Fibroblast of lung (primary cell): ENCODE data around the gene LRRC10B. TPM values are rescaled to one million over a fixed set of nuclear protein-coding genes. Genes with fewer than 3 reads are reported as not detected.
A peak's percentile ranks its signal among the peaks of the same experiment; 100 is the strongest.
"Not testable (repeated sequence)": the region's sequence is repeated elsewhere in the genome, so short reads cannot be mapped to it uniquely, and the experiment has no call there.

Experiments used
- DNase-seq, 2 donors: peaks; one replicate each; pipeline versions ENCODE4 v3.0.0 to v3.0.0-alpha.2; 2010; ENCODE audit warnings: low read depth in 2 of 2
- H2AFZ ChIP-seq: 2 replicates; pipeline ENCODE4 v1.5.1; 2012; ENCODE audit warnings: low read length, control low read depth, inconsistent platforms
- H3K27ac ChIP-seq: 2 replicates; pipeline ENCODE4 v1.5.1; 2011; ENCODE audit warnings: low read length, control low read depth; ENCODE audit not compliant: insufficient read depth
- H3K27me3 ChIP-seq: 2 replicates; pipeline ENCODE4 v1.5.1; 2011; ENCODE audit warnings: mild to moderate bottlenecking, low read length; ENCODE audit not compliant: control insufficient read depth, insufficient read depth
- H3K36me3 ChIP-seq: 2 replicates; pipeline ENCODE4 v1.5.1; 2011; ENCODE audit warnings: low read length; ENCODE audit not compliant: control insufficient read depth, insufficient read depth
- H3K4me1 ChIP-seq: 2 replicates; pipeline ENCODE4 v1.5.1; 2011; ENCODE audit warnings: low read length; ENCODE audit not compliant: control insufficient read depth, insufficient read depth; ENCODE audit errors: extremely low read depth
- H3K4me2 ChIP-seq: 2 replicates; pipeline ENCODE4 v1.5.1; 2011; ENCODE audit warnings: low read length, control low read depth; ENCODE audit not compliant: insufficient read depth; ENCODE audit errors: extremely low read depth
- H3K4me3 ChIP-seq, 4 experiments: fragments of 200-600 bp in 1 of 4; sonication (generic) in 1 of 4; replicated peaks in 1 of 4; 2 replicates each; pipeline ENCODE4 v1.5.1; 2011 to 2016; ENCODE audit warnings: low read length in 4 of 4, low read depth in 3 of 4, mild to moderate bottlenecking in 3 of 4, control low read depth in 2 of 4, inconsistent platforms in 1 of 4, mixed read lengths in 1 of 4; ENCODE audit not compliant: insufficient read depth in 1 of 4; ENCODE audit errors: control extremely low read depth in 1 of 4
- H3K79me2 ChIP-seq: 2 replicates; pipeline ENCODE4 v1.5.1; 2012; ENCODE audit warnings: mild to moderate bottlenecking, low read length, inconsistent platforms; ENCODE audit not compliant: control insufficient read depth, insufficient read depth
- H3K9ac ChIP-seq: 2 replicates; pipeline ENCODE4 v1.5.1; 2011; ENCODE audit warnings: mild to moderate bottlenecking, low read length, control low read depth; ENCODE audit not compliant: insufficient read depth
- H3K9me3 ChIP-seq: 2 replicates; pipeline ENCODE4 v1.5.1; 2012; ENCODE audit warnings: low read depth, low read length; ENCODE audit not compliant: control insufficient read depth, insufficient read depth
- H4K20me1 ChIP-seq: 2 replicates; pipeline ENCODE4 v1.5.1; 2011; ENCODE audit warnings: low read length; ENCODE audit not compliant: control insufficient read depth, insufficient read depth; ENCODE audit errors: extremely low read depth
- EZH2 ChIP-seq: IDR thresholded peaks from 2 replicates; pipeline ENCODE4 v1.5.1; 2012; ENCODE audit warnings: low read length, control low read depth, mild to moderate bottlenecking; ENCODE audit errors: missing control alignments
- polyA minus RNA-seq: library from RNA; depleted of rRNA, polyadenylated mRNA; stranded (reverse); fragments of >200 nt; gene quantifications from 2 replicates; pipeline ENCODE4 v1.2.3, GENCODE V29; 2011; ENCODE audit warnings: low replicate concordance
- polyA plus RNA-seq, 2 donors: library from polyadenylated mRNA; depleted of rRNA in 1 of 2; stranded (reverse) in 1 of 2; unstranded in 1 of 2; fragments of >200 nt; gene quantifications; 2 replicates each; pipeline ENCODE4 v1.2.1, GENCODE V29; 2011 to 2012; ENCODE audit warnings: missing spikeins in 1 of 2
- total RNA-seq: library from RNA; depleted of rRNA; stranded (reverse); fragments of >200 nt; gene quantifications from 2 replicates; pipeline ENCODE4 v1.2.1, GENCODE V29; 2014
- TF ChIP-seq, protein P1 (sequence below), 2 donors: IDR thresholded peaks in 1 of 2; conservative IDR thresholded peaks in 1 of 2; 1 replicate in 1 of 2; 2 replicates in 1 of 2; pipeline ENCODE4 v1.5.1; 2011 to 2012; ENCODE audit warnings: low read length in 2 of 2, control low read depth in 1 of 2, inconsistent platforms in 1 of 2, low read depth in 1 of 2, mild to moderate bottlenecking in 1 of 2

LRRC10B gene
- under 0.01 and 0.17 TPM in 2 replicates for total RNA-seq
- polyA plus RNA-seq, result 0.02 TPM in 1 of 2 replicates, not detected in the other
- polyA plus RNA-seq (2012), result not detected in 2 replicates
- not detected in 2 replicates for polyA minus RNA-seq

DNA sequence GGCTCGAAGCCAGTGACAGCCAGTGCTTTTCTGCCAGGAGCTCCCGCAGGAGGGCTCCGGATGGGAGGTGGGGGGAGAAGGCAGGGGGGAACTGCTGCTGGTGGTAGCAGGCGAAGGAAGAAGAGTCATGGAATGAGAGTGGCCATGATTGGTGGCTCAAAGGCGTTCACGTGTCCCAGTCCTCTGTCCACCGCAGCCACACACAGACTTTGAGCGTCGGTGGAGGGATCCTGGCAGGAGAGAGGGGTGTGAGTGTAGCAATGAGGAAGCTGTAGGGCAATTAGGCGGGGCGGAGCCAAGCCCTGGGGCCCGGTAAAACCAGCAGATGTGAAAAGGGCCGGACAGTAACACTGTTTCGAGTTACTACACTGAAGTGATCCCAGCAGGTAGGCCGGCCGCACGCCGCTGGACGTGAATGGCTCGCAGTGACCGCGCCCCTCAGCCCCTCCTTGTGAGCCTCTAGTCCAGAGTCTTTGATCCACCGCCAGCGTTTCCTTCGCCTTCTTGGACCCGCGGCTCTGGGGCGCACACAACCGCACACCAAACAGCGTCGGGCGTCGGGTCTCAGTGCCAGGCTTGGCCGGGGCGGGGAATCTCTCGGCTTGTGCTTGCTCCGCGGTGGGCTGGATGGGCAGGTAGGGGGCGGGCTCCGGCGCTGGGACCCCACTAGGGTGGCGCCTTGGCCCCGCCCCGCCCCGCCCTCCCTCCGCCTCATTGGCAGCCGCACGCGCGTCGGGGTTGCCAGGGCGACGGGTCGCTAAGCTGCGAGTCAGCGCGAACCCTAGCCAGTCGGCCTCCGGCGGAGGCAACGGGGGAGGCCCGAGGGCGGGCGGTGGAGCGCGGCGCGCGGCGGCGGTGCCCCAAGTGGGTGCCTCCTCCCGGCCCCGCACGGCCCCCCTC lies at the start of gene LRRC10B:
LRRC10B (plus strand) TSS at position 788 of the 900 bp plus-strand sequence. CDS start 250 bp downstream, outside the sequence.
- TF ChIP-seq, protein P1, sequence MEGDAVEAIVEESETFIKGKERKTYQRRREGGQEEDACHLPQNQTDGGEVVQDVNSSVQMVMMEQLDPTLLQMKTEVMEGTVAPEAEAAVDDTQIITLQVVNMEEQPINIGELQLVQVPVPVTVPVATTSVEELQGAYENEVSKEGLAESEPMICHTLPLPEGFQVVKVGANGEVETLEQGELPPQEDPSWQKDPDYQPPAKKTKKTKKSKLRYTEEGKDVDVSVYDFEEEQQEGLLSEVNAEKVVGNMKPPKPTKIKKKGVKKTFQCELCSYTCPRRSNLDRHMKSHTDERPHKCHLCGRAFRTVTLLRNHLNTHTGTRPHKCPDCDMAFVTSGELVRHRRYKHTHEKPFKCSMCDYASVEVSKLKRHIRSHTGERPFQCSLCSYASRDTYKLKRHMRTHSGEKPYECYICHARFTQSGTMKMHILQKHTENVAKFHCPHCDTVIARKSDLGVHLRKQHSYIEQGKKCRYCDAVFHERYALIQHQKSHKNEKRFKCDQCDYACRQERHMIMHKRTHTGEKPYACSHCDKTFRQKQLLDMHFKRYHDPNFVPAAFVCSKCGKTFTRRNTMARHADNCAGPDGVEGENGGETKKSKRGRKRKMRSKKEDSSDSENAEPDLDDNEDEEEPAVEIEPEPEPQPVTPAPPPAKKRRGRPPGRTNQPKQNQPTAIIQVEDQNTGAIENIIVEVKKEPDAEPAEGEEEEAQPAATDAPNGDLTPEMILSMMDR (conservative IDR thresholded peaks at IDR 0.05 in 1 of 2, IDR thresholded peaks at IDR 0.05 in 1 of 2; ENCODE audit: low read depth in 1 of 2, low read length in 2 of 2), result no peak
- peak; percentile 93 for TF ChIP-seq EZH2
- Histone ChIP-seq H3K4me3 (peak within 1 kb of the TSS in 2 of 4 experiments; percentile 2 to 35), H3K9me3 (no peaks in the 10 kb centered on the region), H3K36me3 (no peaks in the 10 kb centered on the region), H3K4me2 (peak within 1 kb of the TSS; percentile 68), H3K27ac (no peak within 1 kb of the TSS), H3K79me2 (no peaks in the 10 kb centered on the region), H2AFZ (peak within 1 kb of the TSS; percentile 75), H3K4me1 (no peaks in the 10 kb centered on the region), H4K20me1 (no peaks in the 10 kb centered on the region), H3K27me3 (peaks cover 24% of the 10 kb centered on the region), H3K9ac (peak within 1 kb of the TSS; percentile 16)
- DNase-seq, result no peak

DNA sequence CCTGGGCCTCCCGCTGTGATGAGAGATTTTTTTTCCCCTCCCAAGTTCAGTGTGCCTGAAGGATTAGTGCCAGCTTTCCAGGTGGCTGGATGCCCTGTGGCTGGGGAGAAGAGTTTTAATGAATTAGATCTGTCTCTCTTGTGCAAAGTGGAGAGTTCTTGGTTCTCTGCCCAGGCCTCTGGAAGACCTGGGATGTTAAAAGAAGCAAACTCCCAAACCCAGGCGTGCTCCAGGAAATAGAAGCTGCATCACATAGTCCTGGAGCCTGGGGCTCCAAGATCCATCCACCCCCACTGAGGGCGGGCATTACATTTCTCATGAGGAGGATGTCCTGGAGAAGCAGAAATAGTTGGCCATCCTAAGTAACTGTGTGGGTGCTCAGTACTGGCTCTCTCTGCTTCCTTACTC lies 48.1 kb upstream of the LRRC10B start:
- H4K20me1 ChIP-seq, result no peaks in the 10 kb centered on the region
- peak in 1 of 2 donors; percentile 52 for DNase-seq
- no peak for TF ChIP-seq EZH2
- TF ChIP-seq, protein P1 (conservative IDR thresholded peaks at IDR 0.05 in 1 of 2, IDR thresholded peaks at IDR 0.05 in 1 of 2; ENCODE audit: low read depth in 1 of 2, low read length in 2 of 2), result no peak
- no peak overlapping the region for H3K4me2 ChIP-seq
- no peaks in the 10 kb centered on the region for H3K36me3 ChIP-seq
- no peaks in the 10 kb centered on the region for H3K9me3 ChIP-seq
- H3K9ac ChIP-seq, result no peak overlapping the region
- no peaks in the 10 kb centered on the region for H3K27me3 ChIP-seq
- no peak overlapping the region for H3K4me3 ChIP-seq
- H2AFZ ChIP-seq, result no peak overlapping the region
- H3K4me1 ChIP-seq, result no peaks in the 10 kb centered on the region
- no peaks in the 10 kb centered on the region for H3K79me2 ChIP-seq
- H3K27ac ChIP-seq, result no peak overlapping the region

DNA sequence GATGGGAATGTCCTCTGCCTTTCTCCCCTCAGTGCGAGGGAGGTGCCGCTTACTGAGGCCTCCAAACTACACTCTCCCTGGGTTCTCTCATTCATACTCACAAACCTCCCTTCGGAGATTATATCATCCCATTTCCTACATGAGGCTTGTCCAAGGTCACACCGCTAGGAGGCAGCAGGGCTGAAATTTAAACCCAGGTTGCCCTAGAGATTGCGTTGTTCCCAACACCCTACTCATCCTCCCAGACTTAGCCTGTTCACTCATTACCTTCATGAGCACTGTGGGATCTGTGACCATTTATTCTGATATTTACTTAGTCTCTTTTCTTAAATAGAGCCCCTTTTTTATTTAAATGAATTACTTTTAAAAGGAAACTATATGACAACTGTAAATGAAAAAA lies 47.6 kb upstream of the LRRC10B start:
- H3K79me2 ChIP-seq, result no peaks in the 10 kb centered on the region
- DNase-seq, result no peak
- H4K20me1 ChIP-seq, result no peaks in the 10 kb centered on the region
- no peak overlapping the region for H2AFZ ChIP-seq
- no peak for TF ChIP-seq EZH2
- TF ChIP-seq, protein P1 (conservative IDR thresholded peaks at IDR 0.05 in 1 of 2, IDR thresholded peaks at IDR 0.05 in 1 of 2; ENCODE audit: low read depth in 1 of 2, low read length in 2 of 2), result no peak
- no peak overlapping the region for H3K4me2 ChIP-seq
- H3K36me3 ChIP-seq, result no peaks in the 10 kb centered on the region
- H3K27ac ChIP-seq, result no peak overlapping the region
- no peaks in the 10 kb centered on the region for H3K9me3 ChIP-seq
- H3K4me1 ChIP-seq, result no peaks in the 10 kb centered on the region
- H3K9ac ChIP-seq, result no peak overlapping the region
- H3K4me3 ChIP-seq, result no peak overlapping the region
- H3K27me3 ChIP-seq, result no peaks in the 10 kb centered on the region

DNA sequence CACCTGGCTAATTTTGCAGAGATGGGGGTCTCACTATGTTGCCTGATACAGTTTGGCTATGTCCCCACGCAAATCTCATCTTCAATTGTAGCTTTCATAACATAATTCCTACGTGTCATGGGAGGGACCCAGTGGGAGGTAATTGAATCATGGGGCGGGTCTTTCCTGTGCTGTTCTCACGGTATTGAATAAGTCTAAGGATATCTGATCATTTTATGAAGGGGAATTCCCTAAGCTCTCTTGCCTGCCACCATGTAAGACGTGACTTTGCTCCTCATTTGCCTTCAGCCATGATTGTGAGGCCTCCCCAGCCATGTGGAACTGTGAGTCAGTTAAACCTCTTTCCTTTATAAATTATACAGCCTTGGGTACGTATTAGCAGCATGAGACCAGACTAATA lies 40.9 kb upstream of the LRRC10B start:
- H3K4me3 ChIP-seq, H3K9ac ChIP-seq, H3K27ac ChIP-seq, DNase-seq, H3K36me3 ChIP-seq, H2AFZ ChIP-seq, H3K4me1 ChIP-seq, H3K79me2 ChIP-seq, H3K27me3 ChIP-seq, H3K4me2 ChIP-seq, H4K20me1 ChIP-seq, H3K9me3 ChIP-seq: not testable (repeated sequence)
